ENCODE measurements around the gene ATP9B.

Gene ATP9B

GRCh38 chr18:79328887-79329286, 259.7 kb downstream of the ATP9B start:
- DNase-seq (ENCODE audit: low read depth) = no peak

GRCh38 chr18:79329786-79330185, 260.6 kb downstream of the ATP9B start:
- DNase-seq (ENCODE audit: low read depth) = no peak

- DNase-seq (ENCODE audit: low read depth) = no peak
Measured at GRCh38 chr18:79332646-79333045, 263.5 kb downstream of the ATP9B start.

GRCh38 chr18:79333046-79333445, 263.9 kb downstream of the ATP9B start:
- no peak for DNase-seq (ENCODE audit: low read depth)

GRCh38 chr18:79334496-79335233, 265.5 kb downstream of the ATP9B start:
- DNase-seq (ENCODE audit: low read depth) = no peak

- no peak for DNase-seq (ENCODE audit: low read depth)
Measured at GRCh38 chr18:79335833-79336360, 266.7 kb downstream of the ATP9B start.

GRCh38 chr18:79336556-79337142, 267.5 kb downstream of the ATP9B start:
- DNase-seq (ENCODE audit: low read depth) = no peak

- no peak for DNase-seq (ENCODE audit: low read depth)
Measured at GRCh38 chr18:79337184-79337583, 268.0 kb downstream of the ATP9B start.

- no peak for DNase-seq (ENCODE audit: low read depth)
Measured at GRCh38 chr18:79337620-79338019, 268.4 kb downstream of the ATP9B start.

GRCh38 chr18:79339094-79339908, 270.1 kb downstream of the ATP9B start:
- DNase-seq (ENCODE audit: low read depth) = no peak

- DNase-seq (ENCODE audit: low read depth) = no peak
Measured at GRCh38 chr18:79343567-79344207, 274.5 kb downstream of the ATP9B start.

GRCh38 chr18:79344208-79344581, 275.0 kb downstream of the ATP9B start:
- no peak for DNase-seq (ENCODE audit: low read depth)

- DNase-seq (ENCODE audit: low read depth) = no peak
Measured at GRCh38 chr18:79345366-79345765, 276.2 kb downstream of the ATP9B start.

GRCh38 chr18:79345981-79346380, 276.8 kb downstream of the ATP9B start:
- no peak for DNase-seq (ENCODE audit: low read depth)

- DNase-seq (ENCODE audit: low read depth) = no peak
Measured at GRCh38 chr18:79348066-79348465, 278.9 kb downstream of the ATP9B start.

- DNase-seq (ENCODE audit: low read depth) = no peak
Measured at GRCh38 chr18:79352432-79352831, 283.2 kb downstream of the ATP9B start.

- peak; percentile 6 for DNase-seq (ENCODE audit: low read depth)
Measured at GRCh38 chr18:79353267-79353666, 284.1 kb downstream of the ATP9B start.

- peak; percentile 10 for DNase-seq (ENCODE audit: low read depth)
Measured at GRCh38 chr18:79354350-79354749, 285.2 kb downstream of the ATP9B start.

- no peak for DNase-seq (ENCODE audit: low read depth)
Measured at GRCh38 chr18:79355433-79356335, 286.5 kb downstream of the ATP9B start.

GRCh38 chr18:79356435-79356834, 287.2 kb downstream of the ATP9B start:
- no peak for DNase-seq (ENCODE audit: low read depth)

GRCh38 chr18:79360933-79361332, 291.7 kb downstream of the ATP9B start:
- no peak for DNase-seq (ENCODE audit: low read depth)

Measured in ELR (cell line).